ENCODE measurements around the gene CSRNP2.
A peak's percentile ranks its signal among the peaks of the same experiment; 100 is the strongest.

Gene CSRNP2

GRCh38 chr12:51077930-51078329 lies 5.5 kb downstream of the CSRNP2 start:
- DNase-seq: no peak

GRCh38 chr12:51076236-51076930 lies 7.0 kb downstream of the CSRNP2 start:
- DNase-seq: no peak

- DNase-seq: no peak
Measured at GRCh38 chr12:51075390-51075789, 8.0 kb downstream of the CSRNP2 start.

- DNase-seq: no peak
Measured at GRCh38 chr12:51071663-51072062, 11.7 kb downstream of the CSRNP2 start.

GRCh38 chr12:51070004-51070403 lies 13.4 kb downstream of the CSRNP2 start:
- no peak for DNase-seq

- DNase-seq: no peak
Measured at GRCh38 chr12:51067771-51068170, 15.6 kb downstream of the CSRNP2 start.

- no peak for DNase-seq
Measured at GRCh38 chr12:51067229-51067628, 16.2 kb downstream of the CSRNP2 start.

- DNase-seq: no peak
Measured at GRCh38 chr12:51065530-51065929, 17.9 kb downstream of the CSRNP2 start.

- DNase-seq: no peak
Measured at GRCh38 chr12:51062631-51063397, 20.6 kb downstream of the CSRNP2 start.

- DNase-seq: no peak
Measured at GRCh38 chr12:51059086-51059485, 24.3 kb downstream of the CSRNP2 start.

GRCh38 chr12:51056242-51056641 lies 27.2 kb downstream of the CSRNP2 start:
- DNase-seq: no peak

- no peak for DNase-seq
Measured at GRCh38 chr12:51055060-51055459, 28.3 kb downstream of the CSRNP2 start.

GRCh38 chr12:51051787-51052186 lies 31.6 kb downstream of the CSRNP2 start:
- no peak for DNase-seq

- DNase-seq: no peak
Measured at GRCh38 chr12:51049525-51049924, 33.9 kb downstream of the CSRNP2 start.

GRCh38 chr12:51048661-51049251 lies 34.6 kb downstream of the CSRNP2 start:
- DNase-seq: no peak

- DNase-seq: peak; percentile 94
Measured at GRCh38 chr12:51047655-51048540, 35.5 kb downstream of the CSRNP2 start, which contains the start of gene LETMD1. TSS of gene LETMD1 (plus strand) at chr12:51048327. CDS start at chr12:51048357, 30 bp downstream.

- no peak for DNase-seq
Measured at GRCh38 chr12:51036279-51036678, 47.1 kb downstream of the CSRNP2 start.

- no peak for DNase-seq
Measured at GRCh38 chr12:51033457-51034089, 49.8 kb downstream of the CSRNP2 start.

GRCh38 chr12:51033048-51033447 lies 50.3 kb downstream of the CSRNP2 start:
- no peak for DNase-seq

GRCh38 chr12:51028813-51029150 lies 54.6 kb downstream of the CSRNP2 start:
- DNase-seq: no peak

- peak; percentile 21 for DNase-seq
Measured at GRCh38 chr12:51028126-51028812, 55.1 kb downstream of the CSRNP2 start.

GRCh38 chr12:51027342-51027835 lies 56.0 kb downstream of the CSRNP2 start:
- DNase-seq: no peak

Measured in NCI-H446 treated with DMSO at 0.1 percent for 48 hours (cell line).